K562 (cell line): ENCODE results near the gene BLVRA. TPM values are rescaled to one million over a fixed set of nuclear protein-coding genes. Genes with fewer than 3 reads are reported as not detected.

Experiments used
- ASH1L ChIP-seq: fragments of 450-650 bp; IDR thresholded peaks from 2 replicates; pipeline ENCODE4 v1.6.1; 2018; ENCODE audit warnings: borderline replicate concordance, mild to moderate bottlenecking, low read depth; ENCODE audit not compliant: partially characterized antibody
- CAMTA2 ChIP-seq: fragments of 250-450 bp; sonication (Bioruptor Pico); conservative IDR thresholded peaks from 2 replicates; pipeline ENCODE4 v1.5.1; 2022
- CREBBP ChIP-seq: IDR thresholded peaks from one replicate; pipeline ENCODE4 v1.6.1; 2012; ENCODE audit warnings: low read depth, mild to moderate bottlenecking, control low read depth, inconsistent platforms, low read length
- EHMT2 ChIP-seq: fragments of 450-650 bp; IDR thresholded peaks from 2 replicates; pipeline ENCODE4 v1.6.1; 2018; ENCODE audit warnings: antibody characterized with exemption
- FOXA1 ChIP-seq: fragments of 450-650 bp; IDR thresholded peaks from 2 replicates; pipeline ENCODE4 v1.6.1; 2016; ENCODE audit warnings: mild to moderate bottlenecking, borderline replicate concordance
- FOXK2 ChIP-seq, 2 experiments: fragments of 450-650 bp; IDR thresholded peaks in 1 of 2; conservative IDR thresholded peaks in 1 of 2; 2 replicates each; pipeline ENCODE4 v1.6.1; 2016; ENCODE audit warnings: low read depth in 2 of 2, mild to moderate bottlenecking in 1 of 2
- GATAD2B ChIP-seq: fragments of 450-650 bp; IDR thresholded peaks from 2 replicates; pipeline ENCODE4 v1.6.1; 2017; ENCODE audit warnings: mild to moderate bottlenecking, borderline replicate concordance
- HNRNPL ChIP-seq: fragments of 200-400 bp; formaldehyde crosslinking; IDR thresholded peaks from 2 replicates; pipeline ENCODE4 v1.6.1; 2017; ENCODE audit warnings: low read depth, mild to moderate bottlenecking, low read length
- IRF9 ChIP-seq: fragments of 450-650 bp; IDR thresholded peaks from 2 replicates; pipeline ENCODE4 v1.6.1; 2016; ENCODE audit warnings: missing biosample characterization, missing genetic modification characterization
- MED1 ChIP-seq: sonication (generic); formaldehyde crosslinking; IDR thresholded peaks from 2 replicates; pipeline ENCODE4 v1.8.1; 2023; ENCODE audit warnings: missing genetic modification reagents, borderline replicate concordance
- NFATC3 ChIP-seq: fragments of 450-650 bp; IDR thresholded peaks from 2 replicates; pipeline ENCODE4 v1.6.1; 2017; ENCODE audit warnings: mild to moderate bottlenecking
- PHF21A ChIP-seq: fragments of 450-650 bp; IDR thresholded peaks from 2 replicates; pipeline ENCODE4 v1.6.1; 2017; ENCODE audit warnings: low read depth, borderline replicate concordance
- RBM15 ChIP-seq: fragments of 200-400 bp; formaldehyde crosslinking; IDR thresholded peaks from 2 replicates; pipeline ENCODE4 v1.6.1; 2018; ENCODE audit warnings: mild to moderate bottlenecking, low read length, moderate library complexity; ENCODE audit not compliant: insufficient read depth
- SMAD3 ChIP-seq: fragments of 450-650 bp; formaldehyde crosslinking; conservative IDR thresholded peaks from 2 replicates; pipeline ENCODE4 v1.4.0; 2020; ENCODE audit warnings: mild to moderate bottlenecking
- SMAD4 ChIP-seq: fragments of 250-450 bp; sonication (Bioruptor Pico); conservative IDR thresholded peaks from 2 replicates; pipeline ENCODE4 v1.8.0; 2021; ENCODE audit warnings: inconsistent platforms, mild to moderate bottlenecking, moderate library complexity
- SMARCA5 ChIP-seq: fragments of 450-650 bp; IDR thresholded peaks from 2 replicates; pipeline ENCODE4 v1.6.1; 2016
- TEAD4 ChIP-seq, 2 experiments: sonication (generic) in 1 of 2; formaldehyde crosslinking in 1 of 2; IDR thresholded peaks; 2 replicates each; pipeline versions ENCODE4 v1.6.1 to v1.8.0; 2012 to 2022; ENCODE audit warnings: borderline replicate concordance in 1 of 2, inconsistent platforms in 1 of 2, low read length in 1 of 2, mild to moderate bottlenecking in 1 of 2, missing genetic modification reagents in 1 of 2
- USF2 ChIP-seq: sonication (generic); formaldehyde crosslinking; IDR thresholded peaks from 2 replicates; pipeline ENCODE4 v1.5.0; 2020; ENCODE audit warnings: missing genetic modification reagents
- ZFX ChIP-seq: sonication (generic); formaldehyde crosslinking; IDR thresholded peaks from 2 replicates; pipeline ENCODE4 v1.8.0; 2022; ENCODE audit warnings: mild to moderate bottlenecking, missing genetic modification reagents, moderate library complexity
- ZNF224 ChIP-seq: sonication (generic); formaldehyde crosslinking; IDR thresholded peaks from 2 replicates; pipeline ENCODE4 v1.8.0; 2022; ENCODE audit warnings: mild to moderate bottlenecking, missing genetic modification reagents
- ZNF324 ChIP-seq: fragments of 250-450 bp; sonication (Bioruptor Pico); IDR thresholded peaks from 2 replicates; pipeline ENCODE4 v1.4.0; 2020; ENCODE audit warnings: mild to moderate bottlenecking
- ZNF398 ChIP-seq: fragments of 250-450 bp; sonication (Bioruptor Pico); IDR thresholded peaks from 2 replicates; pipeline ENCODE4 v1.8.0; 2021; ENCODE audit warnings: moderate library complexity, mild to moderate bottlenecking, inconsistent platforms
- ZNF639 ChIP-seq, 2 experiments: fragments of 200-800 bp in 1 of 2; sonication (Bioruptor generic) in 1 of 2; sonication (generic) in 1 of 2; formaldehyde crosslinking in 1 of 2; IDR thresholded peaks in 1 of 2; conservative IDR thresholded peaks in 1 of 2; 2 replicates each; pipeline versions ENCODE4 v1.5.0 to v1.6.1; 2016 to 2020; ENCODE audit warnings: missing compliant biosample characterization in 1 of 2, missing genetic modification characterization in 1 of 2, missing genetic modification reagents in 1 of 2
- ZNF75A ChIP-seq: fragments of 450-650 bp; formaldehyde crosslinking; IDR thresholded peaks from 2 replicates; pipeline ENCODE4 v1.4.0; 2020; ENCODE audit warnings: mild to moderate bottlenecking
- polyA plus RNA-seq, 8 experiments: library from polyadenylated mRNA; depleted of rRNA in 4 of 8; stranded (reverse) in 5 of 8; unstranded in 3 of 8; fragments of >200 nt; fragmentation: Nextera tagmentation in 2 of 8; fragmentation: Illumina TruSeq in 1 of 8; extraction: Ambion mirVana in 2 of 8; extraction: Trizol in 1 of 8; gene quantifications; 2 replicates each; pipeline versions ENCODE4 v1.2.1 to v1.2.3, GENCODE V29; 2011 to 2014; ENCODE audit warnings: inconsistent platforms in 1 of 8, missing spikeins in 1 of 8
- total RNA-seq, 7 experiments: library from RNA; depleted of rRNA in 6 of 7; stranded (reverse); fragments of >200 nt in 6 of 7; fragmentation: Illumina TruSeq in 2 of 7; extraction: Trizol in 2 of 7; gene quantifications; 2 replicates each; pipeline versions ENCODE4 v1.2.1 to v1.2.3, GENCODE V29; 2011 to 2021; ENCODE audit warnings: low replicate concordance in 1 of 7

BLVRA gene
- total and polyA plus RNA-seq, 9 of the 15 experiments (the other 6 are each of a cell fraction or from before 2014, with no cell fraction given), result 48.5 to 147 (median 61.5) TPM

GRCh38 chr7:43758822-43759683 lies 573 bp downstream of the BLVRA start (continued):
- TF ChIP-seq ASH1L (no peak), ZNF398 (CRISPR knock-in tag) (no peak), EHMT2 (no peak), FOXA1 (no peak), SMARCA5 (no peak), ZNF75A (CRISPR knock-in tag) (no peak), GATAD2B (no peak), FOXK2 (conservative IDR thresholded peaks at IDR 0.05 in 1 of 2, IDR thresholded peaks at IDR 0.05 in 1 of 2; ENCODE audit: low read depth in 2 of 2) (no peak), HNRNPL (no peak; the same call in 1 of the 2 replicates), PHF21A (no peak), SMAD3 (CRISPR knock-in tag) (no peak), NFATC3 (no peak), ZNF324 (no peak), CREBBP (no peak), USF2 (CRISPR knock-in tag) (no peak), IRF9 (tag) (no peak), MED1 (CRISPR knock-in tag) (no peak), RBM15 (no peak), ZFX (peak; percentile 94), CAMTA2 (CRISPR knock-in tag) (no peak), ZNF224 (CRISPR knock-in tag) (no peak), SMAD4 (CRISPR knock-in tag) (peak; percentile 51), ZNF639 (CRISPR knock-in tag; conservative IDR thresholded peaks at IDR 0.05 in 1 of 2, IDR thresholded peaks at IDR 0.05 in 1 of 2) (peak in 1 of 2 experiments; percentile 71; a peak in 2 of 4 replicates), TEAD4 (IDR thresholded peaks at IDR 0.05; ENCODE audit: low read length) (no peak), TEAD4 (CRISPR knock-in tag; IDR thresholded peaks at IDR 0.05; ENCODE audit: borderline replicate concordance) (no peak)
